Tibial nerve (tissue), 3 donors: ENCODE data around the gene AGTRAP.

Experiments used
- POLR2A ChIP-seq, 2 donors: fragments of 450-650 bp; IDR thresholded peaks; one replicate each; pipeline ENCODE4 v1.6.1; 2017; ENCODE audit warnings: antibody characterized with exemption in 2 of 2, mild to moderate bottlenecking in 2 of 2, moderate library complexity in 2 of 2
- TF ChIP-seq, protein P1 (sequence below), 5 experiments: fragments of 200-600 bp in 3 of 5; fragments of 450-650 bp in 2 of 5; sonication (generic) in 3 of 5; IDR thresholded peaks; one replicate each; pipeline ENCODE4 v1.5.1; 2016 to 2019; ENCODE audit warnings: antibody characterized with exemption in 5 of 5, mild to moderate bottlenecking in 3 of 5, moderate library complexity in 2 of 5

- TF ChIP-seq, protein P1, sequence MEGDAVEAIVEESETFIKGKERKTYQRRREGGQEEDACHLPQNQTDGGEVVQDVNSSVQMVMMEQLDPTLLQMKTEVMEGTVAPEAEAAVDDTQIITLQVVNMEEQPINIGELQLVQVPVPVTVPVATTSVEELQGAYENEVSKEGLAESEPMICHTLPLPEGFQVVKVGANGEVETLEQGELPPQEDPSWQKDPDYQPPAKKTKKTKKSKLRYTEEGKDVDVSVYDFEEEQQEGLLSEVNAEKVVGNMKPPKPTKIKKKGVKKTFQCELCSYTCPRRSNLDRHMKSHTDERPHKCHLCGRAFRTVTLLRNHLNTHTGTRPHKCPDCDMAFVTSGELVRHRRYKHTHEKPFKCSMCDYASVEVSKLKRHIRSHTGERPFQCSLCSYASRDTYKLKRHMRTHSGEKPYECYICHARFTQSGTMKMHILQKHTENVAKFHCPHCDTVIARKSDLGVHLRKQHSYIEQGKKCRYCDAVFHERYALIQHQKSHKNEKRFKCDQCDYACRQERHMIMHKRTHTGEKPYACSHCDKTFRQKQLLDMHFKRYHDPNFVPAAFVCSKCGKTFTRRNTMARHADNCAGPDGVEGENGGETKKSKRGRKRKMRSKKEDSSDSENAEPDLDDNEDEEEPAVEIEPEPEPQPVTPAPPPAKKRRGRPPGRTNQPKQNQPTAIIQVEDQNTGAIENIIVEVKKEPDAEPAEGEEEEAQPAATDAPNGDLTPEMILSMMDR (IDR thresholded peaks at IDR 0.05), result no peak
- no peak for TF ChIP-seq POLR2A (IDR thresholded peaks at IDR 0.05)
Measured at GRCh38 chr1:11725616-11726015, 10.3 kb upstream of the AGTRAP start.
